SU-DHL-6 (cell line): Measurements from ENCODE around the gene AKAP8L.

Experiments
- CTCF ChIP-seq: fragments of 200-600 bp; sonication (generic); IDR thresholded peaks from one replicate; pipeline ENCODE4 v1.5.1; 2017; ENCODE audit warnings: antibody characterized with exemption, mild to moderate bottlenecking, low read length, moderate library complexity; ENCODE audit not compliant: insufficient read depth, poor library complexity, severe bottlenecking
- EZH2phosphoT487 ChIP-seq: fragments of 200-600 bp; sonication (generic), shearing (Covaris generic); conservative IDR thresholded peaks from 2 replicates; pipeline ENCODE4 v1.6.1; 2018; ENCODE audit warnings: mild to moderate bottlenecking, antibody characterized with exemption, low read length, moderate library complexity, mixed read lengths

GRCh38 chr19:15436012-15436825 lies 17.4 kb upstream of the AKAP8L start:
- TF ChIP-seq CTCF (no peak), EZH2phosphoT487 (no peak)
